Lower lobe of right lung (tissue), 2 donors: Measurements from ENCODE around the gene DTNBP1. TPM values are rescaled to one million over a fixed set of nuclear protein-coding genes. Genes with fewer than 3 reads are reported as not detected.
A peak's percentile ranks its signal among the peaks of the same experiment; 100 is the strongest.

Experiments
- ATAC-seq, 2 donors: fragments of 200-7000 bp; cut with Tn5 transposase; one replicate each; pipeline ENCODE4 v1.9.1; 2020 to 2022; ENCODE audit warnings: mild to moderate bottlenecking in 2 of 2, moderate library complexity in 2 of 2
- DNase-seq: peaks from one replicate; pipeline ENCODE4 v3.0.0-alpha.2; 2020
- H3K27ac ChIP-seq: fragments of 200-600 bp; one replicate; pipeline ENCODE4 v1.8.0; 2022
- H3K27me3 ChIP-seq: fragments of 200-600 bp; one replicate; pipeline ENCODE4 v1.8.0; 2022; ENCODE audit warnings: low read depth
- H3K36me3 ChIP-seq: fragments of 200-600 bp; one replicate; pipeline ENCODE4 v1.8.0; 2022; ENCODE audit warnings: mild to moderate bottlenecking
- H3K4me1 ChIP-seq: fragments of 200-600 bp; one replicate; pipeline ENCODE4 v1.8.0; 2022
- H3K4me3 ChIP-seq: fragments of 200-600 bp; one replicate; pipeline ENCODE4 v1.8.0; 2022; ENCODE audit warnings: mild to moderate bottlenecking
- H3K9me3 ChIP-seq: fragments of 200-600 bp; one replicate; pipeline ENCODE4 v1.8.0; 2022
- intact Hi-C: fragments of 100-400 bp; cut with DNase I; formaldehyde crosslinking; loops from one replicate; pipeline ENCODE4 v1.11.0; 2022
- total RNA-seq: library from RNA; stranded (reverse); fragmentation: NEBNext Ultra II Directional; extraction: Animal tissue kit (Norgen Biotek cat#: 25700); gene quantifications from one replicate; pipeline ENCODE4 v1.2.1, GENCODE V29; 2021
- TF ChIP-seq, protein P1 (sequence below): fragments of 200-600 bp; IDR thresholded peaks from one replicate; pipeline ENCODE4 v1.8.0; 2022; ENCODE audit warnings: antibody characterized with exemption, mild to moderate bottlenecking
- donor health status: DM: no; HTN: yes; CAD: no; lungs with severe emphysema.

DTNBP1 gene
- total RNA-seq, 1 donor from 2014 or later = 25.9 TPM

DNA sequence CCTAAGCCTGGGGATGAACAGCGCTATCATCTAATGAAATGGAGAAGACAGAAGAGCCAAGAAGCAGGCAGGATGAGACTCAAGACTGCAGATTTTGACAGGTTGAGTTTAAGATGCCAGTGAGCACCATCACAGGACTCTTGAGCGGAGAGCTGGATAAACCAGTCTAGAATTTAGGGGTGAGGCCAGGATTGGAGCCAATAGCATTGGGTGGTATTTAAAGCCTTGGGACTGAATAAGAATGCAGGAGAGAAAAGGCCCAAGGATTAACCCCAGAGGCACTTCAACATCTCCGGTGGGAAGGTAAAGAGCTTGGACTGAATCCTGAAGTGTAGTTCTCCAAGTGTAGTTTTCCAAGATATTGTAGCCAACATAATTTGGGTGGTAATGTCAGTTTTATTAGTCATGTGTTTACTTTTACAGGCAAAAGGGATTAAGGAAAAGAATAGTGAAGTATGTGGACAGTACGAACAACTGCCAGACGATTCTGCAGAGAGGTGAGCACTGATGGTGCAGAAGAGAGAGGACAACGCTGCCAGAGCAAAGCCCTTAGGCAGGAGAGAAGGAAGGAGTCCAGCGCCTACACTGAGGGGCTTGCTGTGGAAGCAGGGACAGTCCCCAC is 85.2 kb downstream of the DTNBP1 start:
- Histone ChIP-seq H3K27me3 (no peaks in the 10 kb centered on the region), H3K27ac (no peak overlapping the region), H3K36me3 (no peaks in the 10 kb centered on the region), H3K9me3 (no peaks in the 10 kb centered on the region), H3K4me1 (no peaks in the 10 kb centered on the region), H3K4me3 (no peak overlapping the region)
- intact Hi-C loops = no loop called here
- TF ChIP-seq, protein P1, sequence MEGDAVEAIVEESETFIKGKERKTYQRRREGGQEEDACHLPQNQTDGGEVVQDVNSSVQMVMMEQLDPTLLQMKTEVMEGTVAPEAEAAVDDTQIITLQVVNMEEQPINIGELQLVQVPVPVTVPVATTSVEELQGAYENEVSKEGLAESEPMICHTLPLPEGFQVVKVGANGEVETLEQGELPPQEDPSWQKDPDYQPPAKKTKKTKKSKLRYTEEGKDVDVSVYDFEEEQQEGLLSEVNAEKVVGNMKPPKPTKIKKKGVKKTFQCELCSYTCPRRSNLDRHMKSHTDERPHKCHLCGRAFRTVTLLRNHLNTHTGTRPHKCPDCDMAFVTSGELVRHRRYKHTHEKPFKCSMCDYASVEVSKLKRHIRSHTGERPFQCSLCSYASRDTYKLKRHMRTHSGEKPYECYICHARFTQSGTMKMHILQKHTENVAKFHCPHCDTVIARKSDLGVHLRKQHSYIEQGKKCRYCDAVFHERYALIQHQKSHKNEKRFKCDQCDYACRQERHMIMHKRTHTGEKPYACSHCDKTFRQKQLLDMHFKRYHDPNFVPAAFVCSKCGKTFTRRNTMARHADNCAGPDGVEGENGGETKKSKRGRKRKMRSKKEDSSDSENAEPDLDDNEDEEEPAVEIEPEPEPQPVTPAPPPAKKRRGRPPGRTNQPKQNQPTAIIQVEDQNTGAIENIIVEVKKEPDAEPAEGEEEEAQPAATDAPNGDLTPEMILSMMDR = no peak
- DNase-seq (no peak), ATAC-seq (peak in 1 of 2 donors; percentile 42)

- no peak for DNase-seq
- H3K27ac ChIP-seq = no peak overlapping the region
These were observed 85.7 kb downstream of the DTNBP1 start for GRCh38 chr6:15577106-15577505.

DNA sequence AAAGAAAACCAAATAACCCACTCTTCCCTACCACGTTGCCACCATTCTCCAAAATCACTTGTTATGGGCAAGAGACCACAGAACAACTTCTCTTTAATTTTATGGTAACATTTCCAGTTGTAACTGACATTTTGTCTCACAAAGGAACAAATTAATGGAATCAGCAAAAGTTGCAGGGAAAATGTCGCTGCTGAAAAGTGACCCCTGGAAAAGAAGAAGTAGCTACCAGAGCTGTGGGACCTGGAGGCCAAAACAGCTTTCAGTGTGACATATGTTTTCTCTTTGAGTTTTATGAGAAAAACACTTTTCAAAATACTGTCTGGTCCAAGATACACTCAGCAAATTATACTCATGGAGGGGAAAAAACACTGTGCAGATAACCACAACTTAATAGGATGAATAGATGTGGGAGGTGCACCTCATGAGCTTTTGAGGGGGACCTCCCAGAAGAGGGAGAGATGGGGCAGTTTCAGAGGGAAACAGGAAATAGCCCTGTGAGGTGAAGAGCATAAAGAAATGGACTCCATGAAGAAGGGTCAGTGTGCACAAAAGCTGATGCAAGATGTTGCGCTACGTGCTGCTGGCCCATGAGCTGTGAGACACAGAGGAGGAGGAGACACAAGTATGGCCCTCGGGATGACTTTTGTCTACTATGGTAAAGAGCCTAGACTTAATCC is 87.3 kb downstream of the DTNBP1 start:
- no peak for DNase-seq
- no peaks in the 10 kb centered on the region for H3K9me3 ChIP-seq
- no peaks in the 10 kb centered on the region for H3K4me1 ChIP-seq
- H3K4me3 ChIP-seq = no peak overlapping the region
- H3K27ac ChIP-seq = no peak overlapping the region
- intact Hi-C loops = no loop called here
- no peaks in the 10 kb centered on the region for H3K27me3 ChIP-seq
- H3K36me3 ChIP-seq = no peaks in the 10 kb centered on the region
- TF ChIP-seq, protein P1 = no peak
- no peak for ATAC-seq

More at GRCh38 chr6:15577106-15577505, 85.7 kb downstream of the DTNBP1 start:
- Histone ChIP-seq H3K4me1 (no peaks in the 10 kb centered on the region), H3K4me3 (no peak overlapping the region), H3K27me3 (no peaks in the 10 kb centered on the region), H3K9me3 (no peaks in the 10 kb centered on the region), H3K36me3 (no peaks in the 10 kb centered on the region)
- TF ChIP-seq, protein P1 = no peak
- ATAC-seq = no peak
- intact Hi-C loops = no loop called here

- TF ChIP-seq, protein P1 = no peak
- DNase-seq (no peak), ATAC-seq (no peak)
- no peaks in the 10 kb centered on the region for H3K36me3 ChIP-seq
- H3K9me3 ChIP-seq = no peaks in the 10 kb centered on the region
- H3K27ac ChIP-seq = no peak overlapping the region
- H3K27me3 ChIP-seq = no peaks in the 10 kb centered on the region
- intact Hi-C loops = no loop called here
- no peaks in the 10 kb centered on the region for H3K4me1 ChIP-seq
- H3K4me3 ChIP-seq = no peak overlapping the region
These were observed 88.3 kb downstream of the DTNBP1 start for GRCh38 chr6:15574486-15574885.

- H3K27me3 ChIP-seq = no peaks in the 10 kb centered on the region
- H3K4me1 ChIP-seq = no peaks in the 10 kb centered on the region
- no peak overlapping the region for H3K4me3 ChIP-seq
- no peaks in the 10 kb centered on the region for H3K9me3 ChIP-seq
- ATAC-seq = no peak
- intact Hi-C loops = no loop called here
- TF ChIP-seq, protein P1 = no peak
- H3K36me3 ChIP-seq = no peaks in the 10 kb centered on the region
- no peak for DNase-seq
- no peak overlapping the region for H3K27ac ChIP-seq
These were observed 88.8 kb downstream of the DTNBP1 start for GRCh38 chr6:15574023-15574422.
